Tibial artery (tissue), 4 donors: Measurements from ENCODE around the gene PSKH1.

ENCODE experiments used
- DNase-seq, 2 donors: peaks; one replicate each; pipeline ENCODE4 v3.0.0-alpha.2; 2019
- H3K27ac ChIP-seq, 2 donors: fragments of 200-600 bp; sonication (generic) in 1 of 2; 1 replicate in 1 of 2; 2 replicates in 1 of 2; pipeline ENCODE4 v1.5.1; 2018 to 2019; ENCODE audit warnings: mild to moderate bottlenecking in 1 of 2
- H3K27me3 ChIP-seq, 2 donors: fragments of 200-600 bp; sonication (generic) in 1 of 2; one replicate each; pipeline versions ENCODE4 v1.5.1 to v1.6.0; 2016 to 2019
- H3K36me3 ChIP-seq, 3 donors: fragments of 200-600 bp; sonication (generic) in 2 of 3; one replicate each; pipeline ENCODE4 v1.5.1; 2016 to 2019; ENCODE audit warnings: mild to moderate bottlenecking in 2 of 3
- H3K4me1 ChIP-seq, 4 donors: fragments of 200-600 bp; sonication (generic) in 2 of 4; 1 replicate in 3 of 4; 2 replicates in 1 of 4; pipeline ENCODE4 v1.5.1; 2016 to 2019
- H3K4me3 ChIP-seq, 2 donors: fragments of 200-600 bp; sonication (generic) in 1 of 2; 1 replicate in 1 of 2; 2 replicates in 1 of 2; pipeline ENCODE4 v1.5.1; 2018 to 2019; ENCODE audit warnings: mild to moderate bottlenecking in 2 of 2
- H3K9me3 ChIP-seq, 3 donors: fragments of 200-600 bp; sonication (generic) in 1 of 3; one replicate each; pipeline ENCODE4 v1.5.1; 2016 to 2019
- intact Hi-C: fragments of 100-400 bp; cut with DNase I; formaldehyde crosslinking; loops from one replicate; pipeline ENCODE4 v1.15.0; 2023; ENCODE audit warnings: low total_unique reads
- TF ChIP-seq, protein P1 (sequence below), 2 experiments: fragments of 200-600 bp in 1 of 2; fragments of 450-650 bp in 1 of 2; IDR thresholded peaks; one replicate each; pipeline ENCODE4 v1.5.1; 2017 to 2019; ENCODE audit warnings: antibody characterized with exemption in 2 of 2, mild to moderate bottlenecking in 1 of 2, moderate library complexity in 1 of 2

PSKH1 gene

DNA sequence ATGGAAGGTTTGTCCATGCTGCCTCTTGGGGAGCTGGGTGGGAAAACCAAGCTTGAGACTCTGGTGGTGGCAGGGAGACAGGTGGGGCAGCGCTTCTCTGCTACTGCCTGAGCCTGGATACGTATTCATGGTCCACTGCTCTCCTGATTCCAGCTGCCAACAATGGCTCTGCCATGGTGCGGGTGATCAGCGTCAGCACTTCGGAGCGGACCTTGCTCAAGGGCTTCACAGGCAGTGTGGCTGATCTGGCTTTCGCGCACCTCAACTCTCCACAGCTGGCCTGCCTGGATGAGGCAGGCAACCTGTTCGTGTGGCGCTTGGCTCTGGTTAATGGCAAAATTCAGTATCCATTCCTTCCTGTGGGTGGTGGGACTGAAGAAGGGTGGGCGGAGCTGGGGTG is 16.0 kb upstream of the PSKH1 start:
- Histone ChIP-seq H3K4me3 (no peak overlapping the region), H3K27ac (no peak overlapping the region), H3K27me3 (no peaks in the 10 kb centered on the region), H3K9me3 (no peaks in the 10 kb centered on the region), H3K4me1 (peaks cover 0 to 39% (median 28%) of the 10 kb centered on the region in 4 donors), H3K36me3 (peaks cover 58 to 65% (median 64%) of the 10 kb centered on the region in 3 donors)
- intact Hi-C loops, result no loop called here
- DNase-seq, result no peak
- TF ChIP-seq, protein P1, sequence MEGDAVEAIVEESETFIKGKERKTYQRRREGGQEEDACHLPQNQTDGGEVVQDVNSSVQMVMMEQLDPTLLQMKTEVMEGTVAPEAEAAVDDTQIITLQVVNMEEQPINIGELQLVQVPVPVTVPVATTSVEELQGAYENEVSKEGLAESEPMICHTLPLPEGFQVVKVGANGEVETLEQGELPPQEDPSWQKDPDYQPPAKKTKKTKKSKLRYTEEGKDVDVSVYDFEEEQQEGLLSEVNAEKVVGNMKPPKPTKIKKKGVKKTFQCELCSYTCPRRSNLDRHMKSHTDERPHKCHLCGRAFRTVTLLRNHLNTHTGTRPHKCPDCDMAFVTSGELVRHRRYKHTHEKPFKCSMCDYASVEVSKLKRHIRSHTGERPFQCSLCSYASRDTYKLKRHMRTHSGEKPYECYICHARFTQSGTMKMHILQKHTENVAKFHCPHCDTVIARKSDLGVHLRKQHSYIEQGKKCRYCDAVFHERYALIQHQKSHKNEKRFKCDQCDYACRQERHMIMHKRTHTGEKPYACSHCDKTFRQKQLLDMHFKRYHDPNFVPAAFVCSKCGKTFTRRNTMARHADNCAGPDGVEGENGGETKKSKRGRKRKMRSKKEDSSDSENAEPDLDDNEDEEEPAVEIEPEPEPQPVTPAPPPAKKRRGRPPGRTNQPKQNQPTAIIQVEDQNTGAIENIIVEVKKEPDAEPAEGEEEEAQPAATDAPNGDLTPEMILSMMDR (IDR thresholded peaks at IDR 0.05), result no peak

DNA sequence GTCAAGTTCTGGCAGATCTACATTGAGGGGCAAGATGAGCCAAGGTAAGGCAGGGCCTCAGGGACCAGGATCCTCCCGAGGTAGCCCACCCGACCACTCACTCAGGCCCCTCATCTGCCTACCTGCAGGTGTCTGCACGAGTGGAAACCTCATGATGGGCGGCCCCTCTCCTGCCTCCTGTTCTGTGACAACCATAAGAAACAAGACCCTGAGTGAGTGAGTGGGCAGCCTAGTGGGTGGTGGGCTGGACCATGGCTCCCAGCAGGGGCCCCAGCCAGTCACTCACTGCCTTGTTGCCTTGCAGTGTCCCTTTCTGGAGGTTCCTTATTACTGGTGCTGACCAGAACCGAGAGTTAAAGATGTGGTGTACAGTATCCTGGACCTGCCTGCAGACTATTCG is 14.8 kb upstream of the PSKH1 start:
- Histone ChIP-seq H3K36me3 (peaks cover 70 to 77% (median 75%) of the 10 kb centered on the region in 3 donors), H3K4me3 (no peak overlapping the region), H3K4me1 (peaks cover 0 to 33% (median 23%) of the 10 kb centered on the region in 4 donors), H3K27me3 (no peaks in the 10 kb centered on the region), H3K27ac (no peak overlapping the region), H3K9me3 (no peaks in the 10 kb centered on the region)
- TF ChIP-seq, protein P1 (IDR thresholded peaks at IDR 0.05), result no peak
- intact Hi-C loops, result no loop called here
- no peak for DNase-seq

DNA sequence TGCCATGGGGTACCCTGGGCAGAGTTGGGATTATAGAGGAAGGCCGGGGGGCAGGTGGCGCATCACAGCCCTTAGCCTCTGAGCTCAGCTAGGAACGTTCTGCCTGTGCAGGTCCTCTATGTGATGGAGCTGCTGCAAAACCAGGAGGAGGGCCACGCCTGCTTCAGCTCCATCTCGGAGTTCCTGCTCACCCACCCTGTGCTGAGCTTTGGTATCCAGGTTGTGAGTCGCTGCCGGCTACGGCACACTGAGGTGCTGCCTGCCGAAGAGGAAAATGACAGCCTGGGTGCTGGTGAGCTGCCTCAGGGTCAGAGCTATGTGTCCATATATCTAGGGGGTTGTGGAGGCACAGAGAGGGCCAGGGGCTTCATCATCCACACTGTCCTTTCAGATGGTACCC is 14.2 kb upstream of the PSKH1 start:
- DNase-seq, result no peak
- H3K27me3 ChIP-seq, result no peaks in the 10 kb centered on the region
- no peak overlapping the region for H3K27ac ChIP-seq
- TF ChIP-seq, protein P1 (IDR thresholded peaks at IDR 0.05), result no peak
- no peak overlapping the region for H3K4me3 ChIP-seq
- intact Hi-C loops, result no loop called here
- H3K4me1 ChIP-seq, result peaks cover 0 to 35% (median 20%) of the 10 kb centered on the region in 4 donors
- H3K36me3 ChIP-seq, result peaks cover 74 to 82% (median 81%) of the 10 kb centered on the region in 3 donors
- no peaks in the 10 kb centered on the region for H3K9me3 ChIP-seq

DNA sequence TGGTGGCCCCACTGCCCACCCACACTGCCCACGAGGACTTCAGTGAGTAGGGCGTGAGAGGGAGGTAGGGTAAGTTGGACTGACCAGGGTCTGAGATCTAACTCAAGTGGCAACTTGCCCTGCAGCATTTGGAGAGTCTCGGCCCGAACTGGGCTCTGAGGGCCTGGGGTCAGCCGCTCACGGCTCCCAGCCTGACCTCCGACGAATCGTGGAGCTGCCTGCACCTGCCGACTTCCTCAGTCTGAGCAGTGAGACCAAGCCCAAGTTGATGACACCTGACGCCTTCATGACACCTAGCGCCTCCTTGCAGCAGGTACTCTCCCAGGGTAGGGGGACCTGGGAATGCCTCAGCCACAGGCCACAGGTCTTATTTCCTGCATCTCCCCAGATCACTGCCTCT is 13.6 kb upstream of the PSKH1 start:
- H3K36me3 ChIP-seq, result peaks cover 74 to 84% (median 82%) of the 10 kb centered on the region in 3 donors
- H3K4me3 ChIP-seq, result no peak overlapping the region
- TF ChIP-seq, protein P1 (IDR thresholded peaks at IDR 0.05), result no peak
- no peak for DNase-seq
- H3K9me3 ChIP-seq, result no peaks in the 10 kb centered on the region
- peaks cover 0 to 35% (median 20%) of the 10 kb centered on the region in 4 donors for H3K4me1 ChIP-seq
- no peak overlapping the region for H3K27ac ChIP-seq
- intact Hi-C loops, result no loop called here
- H3K27me3 ChIP-seq, result no peaks in the 10 kb centered on the region

GRCh38 chr16:67879936-67880335 is 13.1 kb upstream of the PSKH1 start:
- peaks cover 74 to 84% (median 82%) of the 10 kb centered on the region in 3 donors for H3K36me3 ChIP-seq
- TF ChIP-seq, protein P1 (IDR thresholded peaks at IDR 0.05), result no peak

GRCh38 chr16:67880584-67880983 is 12.5 kb upstream of the PSKH1 start:
- peaks cover 74 to 86% (median 81%) of the 10 kb centered on the region in 3 donors for H3K36me3 ChIP-seq
- no peak overlapping the region for H3K4me3 ChIP-seq
- H3K9me3 ChIP-seq, result no peaks in the 10 kb centered on the region
- H3K27me3 ChIP-seq, result no peaks in the 10 kb centered on the region
- intact Hi-C loops, result loop anchor here (5.0 to 10.0 kb wide), 2 partner anchors 46 to 162 kb away; no protein-coding TSS in a partner anchor
- no peak for DNase-seq
- no peak overlapping the region for H3K27ac ChIP-seq
- H3K4me1 ChIP-seq, result peaks cover 0 to 33% (median 16%) of the 10 kb centered on the region in 4 donors
- TF ChIP-seq, protein P1 (IDR thresholded peaks at IDR 0.05), result no peak

More at GRCh38 chr16:67879936-67880335, 13.1 kb upstream of the PSKH1 start:
- Histone ChIP-seq H3K27me3 (no peaks in the 10 kb centered on the region), H3K4me3 (no peak overlapping the region), H3K27ac (no peak overlapping the region), H3K9me3 (no peaks in the 10 kb centered on the region), H3K4me1 (peaks cover 0 to 35% (median 18%) of the 10 kb centered on the region in 4 donors)
- intact Hi-C loops, result loop anchor here (5.0 to 10.0 kb wide), 2 partner anchors 45 to 162 kb away; no protein-coding TSS in a partner anchor
- no peak for DNase-seq
